Transverse colon (tissue), 4 donors: ENCODE measurements around the gene STMN3. TPM values are rescaled to one million over a fixed set of nuclear protein-coding genes. Genes with fewer than 3 reads are reported as not detected.

ENCODE experiments used
- DNase-seq: peaks from one replicate; pipeline ENCODE4 v3.0.0-alpha.2; 2019
- H3K27ac ChIP-seq, 4 donors: fragments of 200-600 bp; sonication (generic); 2 replicates each; pipeline ENCODE4 v1.5.1; 2016 to 2018; ENCODE audit warnings: inconsistent platforms in 4 of 4
- H3K27me3 ChIP-seq: fragments of 200-600 bp; sonication (generic); 2 replicates; pipeline ENCODE4 v1.5.1; 2017; ENCODE audit warnings: inconsistent platforms
- H3K36me3 ChIP-seq, 4 donors: fragments of 200-600 bp; sonication (generic); 2 replicates each; pipeline ENCODE4 v1.5.1; 2017 to 2019; ENCODE audit warnings: inconsistent platforms in 4 of 4
- H3K4me1 ChIP-seq, 4 donors: fragments of 200-600 bp; sonication (generic); 2 replicates each; pipeline ENCODE4 v1.5.1; 2017 to 2020; ENCODE audit warnings: inconsistent platforms in 4 of 4
- H3K4me3 ChIP-seq, 4 donors: fragments of 200-600 bp; sonication (generic); 1 replicate in 1 of 4; 2 replicates in 3 of 4; pipeline versions ENCODE4 v1.5.1 to v1.6.1; 2017 to 2019; ENCODE audit warnings: inconsistent platforms in 4 of 4
- H3K9me3 ChIP-seq, 2 donors: fragments of 200-600 bp; sonication (generic); 2 replicates each; pipeline ENCODE4 v1.5.1; 2017 to 2019; ENCODE audit warnings: inconsistent platforms in 2 of 2
- EP300 ChIP-seq: sonication (generic); formaldehyde crosslinking; IDR thresholded peaks from one replicate; pipeline ENCODE4 v1.6.1; 2017; ENCODE audit warnings: antibody characterized with exemption, low read depth
- POLR2A ChIP-seq: fragments of 450-650 bp; IDR thresholded peaks from one replicate; pipeline ENCODE4 v1.6.1; 2016; ENCODE audit warnings: antibody characterized with exemption, mild to moderate bottlenecking, moderate library complexity
- POLR2AphosphoS5 ChIP-seq, 3 donors: sonication (generic); formaldehyde crosslinking; IDR thresholded peaks; one replicate each; pipeline ENCODE4 v1.6.1; 2016; ENCODE audit warnings: antibody characterized with exemption in 3 of 3
- WGBS, 2 donors: methylation state at CpG; one replicate each; pipeline ENCODE4 v1.1.5; 2018; ENCODE audit warnings: low coverage in 1 of 2; 5-methylcytosine and 5-hydroxymethylcytosine counted together
- in situ Hi-C, 4 donors: fragments of 200-750 bp; cut with MboI; loops; one replicate each; pipeline versions ENCODE4 v1.15.0 to v1.15.1; 2017; ENCODE audit warnings: low sequenced_read_pairs in 3 of 4, low pct_ligation_motif_present in 1 of 4, low pct_unique_long_range_greater_than_20kb in 1 of 4
- intact Hi-C: fragments of 100-400 bp; cut with DNase I; formaldehyde crosslinking; loops from one replicate; pipeline ENCODE4 v1.15.1; 2023; ENCODE audit warnings: low total_unique reads
- total RNA-seq, 4 donors: library from RNA; depleted of rRNA; stranded (reverse); fragments of >200 nt; gene quantifications; one replicate each; pipeline ENCODE4 v1.1.0, GENCODE V29; 2016
- TF ChIP-seq, protein P1 (sequence below), 5 experiments: fragments of 200-600 bp in 3 of 5; fragments of 450-650 bp in 2 of 5; sonication (generic) in 3 of 5; IDR thresholded peaks; 1 replicate in 2 of 5; 2 replicates in 3 of 5; pipeline ENCODE4 v1.5.1; 2016 to 2017; ENCODE audit warnings: antibody characterized with exemption in 5 of 5, inconsistent platforms in 3 of 5, mild to moderate bottlenecking in 2 of 5, moderate library complexity in 1 of 5

STMN3 gene
- total RNA-seq, 4 donors from 2014 or later = 0.75 to 7.1 (median 4.4) TPM

DNA sequence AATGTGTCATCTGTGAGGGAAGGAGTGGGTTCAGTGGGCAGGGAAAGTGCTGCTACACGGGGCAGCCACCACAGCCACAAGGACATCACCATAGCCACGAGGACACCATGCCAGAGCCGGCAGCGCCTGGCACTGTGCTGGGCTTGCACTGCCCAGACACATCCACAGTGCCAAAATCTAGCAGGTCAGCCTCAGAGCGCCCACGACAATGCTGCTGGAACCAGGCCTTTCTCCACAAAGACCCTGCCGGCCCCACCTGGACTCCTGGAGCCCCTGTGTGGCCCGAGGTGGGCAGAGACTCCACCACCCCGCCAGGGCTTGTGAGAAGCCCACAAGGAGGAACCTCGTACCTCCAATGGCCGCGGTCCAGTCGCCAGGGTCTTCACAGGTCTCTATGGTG, 60.6 kb downstream of the STMN3 start:
- Histone ChIP-seq H3K4me3 (no peak overlapping the region), H3K27me3 (no peaks in the 10 kb centered on the region), H3K9me3 (no peaks in the 10 kb centered on the region), H3K27ac (no peak overlapping the region), H3K4me1 (no peaks in the 10 kb centered on the region), H3K36me3 (peaks cover 0 to 18% (median 4%) of the 10 kb centered on the region in 4 donors)
- no peak for DNase-seq
- 95% methylated on average over 12 of the region's 13 CpGs; no CpG with 5 or more reads in 1 of the 2 donors for WGBS, 2 donors
- in situ Hi-C loops = no loop called here
- intact Hi-C loops = no loop called here
- TF ChIP-seq POLR2AphosphoS5 (IDR thresholded peaks at IDR 0.05) (no peak), EP300 (no peak), POLR2A (no peak)
- TF ChIP-seq, protein P1, sequence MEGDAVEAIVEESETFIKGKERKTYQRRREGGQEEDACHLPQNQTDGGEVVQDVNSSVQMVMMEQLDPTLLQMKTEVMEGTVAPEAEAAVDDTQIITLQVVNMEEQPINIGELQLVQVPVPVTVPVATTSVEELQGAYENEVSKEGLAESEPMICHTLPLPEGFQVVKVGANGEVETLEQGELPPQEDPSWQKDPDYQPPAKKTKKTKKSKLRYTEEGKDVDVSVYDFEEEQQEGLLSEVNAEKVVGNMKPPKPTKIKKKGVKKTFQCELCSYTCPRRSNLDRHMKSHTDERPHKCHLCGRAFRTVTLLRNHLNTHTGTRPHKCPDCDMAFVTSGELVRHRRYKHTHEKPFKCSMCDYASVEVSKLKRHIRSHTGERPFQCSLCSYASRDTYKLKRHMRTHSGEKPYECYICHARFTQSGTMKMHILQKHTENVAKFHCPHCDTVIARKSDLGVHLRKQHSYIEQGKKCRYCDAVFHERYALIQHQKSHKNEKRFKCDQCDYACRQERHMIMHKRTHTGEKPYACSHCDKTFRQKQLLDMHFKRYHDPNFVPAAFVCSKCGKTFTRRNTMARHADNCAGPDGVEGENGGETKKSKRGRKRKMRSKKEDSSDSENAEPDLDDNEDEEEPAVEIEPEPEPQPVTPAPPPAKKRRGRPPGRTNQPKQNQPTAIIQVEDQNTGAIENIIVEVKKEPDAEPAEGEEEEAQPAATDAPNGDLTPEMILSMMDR (IDR thresholded peaks at IDR 0.05) = no peak

DNA sequence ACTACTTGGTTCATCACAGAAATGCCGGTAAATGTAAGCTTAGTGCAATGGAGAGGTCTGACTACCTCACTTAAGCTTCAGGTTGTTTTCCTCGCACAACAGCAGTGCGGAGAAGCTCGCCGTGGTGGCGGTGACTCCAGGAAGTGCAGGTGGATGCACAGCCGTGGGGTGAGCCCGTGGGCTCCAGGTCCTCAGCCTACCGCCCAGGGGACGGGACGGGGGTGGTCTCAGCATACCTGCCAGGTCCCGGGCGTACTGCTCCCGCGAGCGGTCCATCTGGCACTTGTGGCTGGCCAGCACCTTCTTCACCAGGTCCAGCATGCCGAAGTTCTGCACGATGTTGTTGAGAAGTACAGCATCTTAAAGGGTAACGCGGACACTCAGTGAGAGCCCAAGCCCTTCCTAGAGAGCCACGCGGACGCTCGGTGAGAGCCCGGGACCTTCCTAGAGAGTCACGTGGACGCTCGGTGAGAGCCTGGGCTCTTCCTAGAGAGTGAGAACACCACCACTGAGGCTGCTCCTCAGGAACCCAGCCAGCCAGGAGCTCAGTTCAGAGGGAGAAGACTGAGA, 61.4 kb downstream of the STMN3 start:
- 93% methylated on average over 28 of the region's 28 CpGs; no CpG with 5 or more reads in 1 of the 2 donors for WGBS, 2 donors
- TF ChIP-seq, protein P1 (IDR thresholded peaks at IDR 0.05) = no peak
- TF ChIP-seq POLR2A (no peak), POLR2AphosphoS5 (IDR thresholded peaks at IDR 0.05) (no peak), EP300 (no peak)
- Histone ChIP-seq H3K4me3 (no peak overlapping the region), H3K27me3 (no peaks in the 10 kb centered on the region), H3K27ac (no peak overlapping the region), H3K4me1 (no peaks in the 10 kb centered on the region), H3K9me3 (no peaks in the 10 kb centered on the region), H3K36me3 (peaks cover 0 to 18% (median 4%) of the 10 kb centered on the region in 4 donors)
- no peak for DNase-seq
- in situ Hi-C loops = no loop called here
- intact Hi-C loops = no loop called here

DNA sequence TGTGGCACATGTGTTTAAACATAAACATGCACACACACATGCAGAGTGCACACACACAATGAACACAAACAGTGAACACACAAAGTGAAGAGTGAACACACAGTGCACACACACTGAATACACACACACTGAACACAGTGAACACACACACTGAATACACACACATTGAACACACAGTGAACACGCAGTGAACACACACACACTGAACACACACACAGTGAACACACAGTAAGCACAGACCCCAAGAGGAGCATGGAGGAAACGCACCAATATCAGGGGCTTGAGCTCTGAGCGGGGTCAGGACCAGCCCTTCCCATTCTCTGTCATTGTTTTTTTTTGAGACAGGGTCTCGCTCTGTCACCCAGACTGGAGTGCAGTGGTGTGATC, 62.1 kb downstream of the STMN3 start:
- TF ChIP-seq POLR2AphosphoS5 (IDR thresholded peaks at IDR 0.05) (no peak), EP300 (no peak), POLR2A (no peak)
- TF ChIP-seq, protein P1 (IDR thresholded peaks at IDR 0.05) = no peak
- H3K36me3 ChIP-seq = peaks cover 0 to 18% (median 4%) of the 10 kb centered on the region in 4 donors
- WGBS, 2 donors = 96 to 100% methylated on average over 1 to 4 of the region's 4 CpGs
- in situ Hi-C loops = no loop called here
- no peak for DNase-seq
- no peaks in the 10 kb centered on the region for H3K4me1 ChIP-seq
- no peak overlapping the region for H3K4me3 ChIP-seq
- no peaks in the 10 kb centered on the region for H3K27me3 ChIP-seq
- no peaks in the 10 kb centered on the region for H3K9me3 ChIP-seq
- intact Hi-C loops = no loop called here
- H3K27ac ChIP-seq = no peak overlapping the region

DNA sequence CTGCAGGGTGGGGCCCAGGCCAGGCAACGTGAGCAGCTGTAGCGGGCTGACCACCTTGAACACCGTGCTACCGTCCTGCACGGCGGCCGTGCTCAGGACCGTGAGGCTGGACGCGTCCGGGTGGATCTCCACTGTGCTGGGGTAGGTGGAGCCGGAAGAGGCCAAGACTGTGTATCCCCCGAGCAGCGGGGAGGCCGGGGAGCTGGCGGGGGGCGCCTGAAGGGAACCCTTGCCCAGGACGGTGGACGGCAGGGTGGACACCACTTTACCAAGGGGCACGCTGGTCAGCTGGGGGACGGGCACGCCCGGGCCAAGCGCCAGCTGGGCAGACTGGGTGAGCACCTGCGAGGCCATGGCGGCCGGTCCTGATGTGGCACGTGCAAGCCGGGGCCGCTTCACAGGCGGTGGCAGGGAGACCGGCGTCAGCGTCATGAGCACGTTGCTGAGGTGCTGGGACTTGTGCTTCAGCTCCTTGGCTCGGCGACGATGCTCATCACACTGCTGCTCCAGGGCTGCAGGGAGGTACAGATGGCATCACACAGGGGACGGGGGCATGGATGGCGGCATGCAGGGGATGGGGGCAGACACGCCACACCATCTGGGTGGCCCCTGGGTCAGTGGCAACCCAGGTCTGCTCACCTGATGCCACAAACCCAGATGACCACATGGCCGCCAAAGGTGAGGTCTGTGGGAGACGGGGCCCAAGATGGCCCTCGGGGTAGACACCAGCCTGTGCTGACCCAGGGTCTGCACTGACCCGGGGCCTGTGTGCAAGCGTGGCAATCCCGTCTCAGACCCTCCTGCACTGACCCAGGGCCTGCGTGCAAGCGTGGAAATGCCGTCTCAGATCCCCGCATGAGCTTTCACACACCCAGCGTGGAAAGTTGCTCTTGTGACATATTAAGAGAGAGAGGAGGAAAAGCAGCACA, 62.7 kb downstream of the STMN3 start:
- in situ Hi-C loops (no loop called here), intact Hi-C loops (no loop called here)
- no peak overlapping the region for H3K27ac ChIP-seq
- H3K9me3 ChIP-seq = no peaks in the 10 kb centered on the region
- H3K4me3 ChIP-seq = no peak overlapping the region
- TF ChIP-seq, protein P1 (IDR thresholded peaks at IDR 0.05) = no peak
- TF ChIP-seq POLR2AphosphoS5 (IDR thresholded peaks at IDR 0.05) (no peak), EP300 (no peak), POLR2A (no peak)
- H3K36me3 ChIP-seq = peaks cover 0 to 18% (median 4%) of the 10 kb centered on the region in 4 donors
- no peak for DNase-seq
- no peaks in the 10 kb centered on the region for H3K4me1 ChIP-seq
- 78 to 91% methylated on average over 8 to 40 of the region's 52 CpGs for WGBS, 2 donors
- H3K27me3 ChIP-seq = no peaks in the 10 kb centered on the region
